LNCAP (cell line): ENCODE results near the gene AP2B1.

Experiments
- TF ChIP-seq, protein P1 (sequence below): fragments of 450-650 bp; IDR thresholded peaks from 2 replicates; pipeline ENCODE4 v1.5.1; 2017; ENCODE audit warnings: mild to moderate bottlenecking

Gene AP2B1

DNA sequence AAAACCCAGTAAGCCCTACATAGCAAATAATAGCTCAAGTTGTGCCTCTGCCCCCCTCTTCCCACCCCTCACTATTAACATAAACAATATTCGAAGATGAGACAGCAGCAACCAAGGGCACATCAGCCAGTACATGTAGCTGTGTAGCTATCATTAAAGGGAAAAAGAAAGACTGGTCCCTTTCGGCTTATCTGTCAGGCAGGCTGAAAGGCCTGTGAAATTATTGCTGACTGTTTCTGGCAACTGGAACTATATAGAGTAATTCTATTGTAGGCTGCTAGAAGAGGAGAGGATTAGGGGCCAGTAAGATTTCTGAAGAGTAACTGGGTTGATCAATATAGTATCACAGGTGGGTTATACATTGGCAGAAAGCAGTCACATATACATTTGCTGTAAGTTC lies 107.8 kb downstream of the AP2B1 start:
- TF ChIP-seq, protein P1, sequence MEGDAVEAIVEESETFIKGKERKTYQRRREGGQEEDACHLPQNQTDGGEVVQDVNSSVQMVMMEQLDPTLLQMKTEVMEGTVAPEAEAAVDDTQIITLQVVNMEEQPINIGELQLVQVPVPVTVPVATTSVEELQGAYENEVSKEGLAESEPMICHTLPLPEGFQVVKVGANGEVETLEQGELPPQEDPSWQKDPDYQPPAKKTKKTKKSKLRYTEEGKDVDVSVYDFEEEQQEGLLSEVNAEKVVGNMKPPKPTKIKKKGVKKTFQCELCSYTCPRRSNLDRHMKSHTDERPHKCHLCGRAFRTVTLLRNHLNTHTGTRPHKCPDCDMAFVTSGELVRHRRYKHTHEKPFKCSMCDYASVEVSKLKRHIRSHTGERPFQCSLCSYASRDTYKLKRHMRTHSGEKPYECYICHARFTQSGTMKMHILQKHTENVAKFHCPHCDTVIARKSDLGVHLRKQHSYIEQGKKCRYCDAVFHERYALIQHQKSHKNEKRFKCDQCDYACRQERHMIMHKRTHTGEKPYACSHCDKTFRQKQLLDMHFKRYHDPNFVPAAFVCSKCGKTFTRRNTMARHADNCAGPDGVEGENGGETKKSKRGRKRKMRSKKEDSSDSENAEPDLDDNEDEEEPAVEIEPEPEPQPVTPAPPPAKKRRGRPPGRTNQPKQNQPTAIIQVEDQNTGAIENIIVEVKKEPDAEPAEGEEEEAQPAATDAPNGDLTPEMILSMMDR: no peak

DNA sequence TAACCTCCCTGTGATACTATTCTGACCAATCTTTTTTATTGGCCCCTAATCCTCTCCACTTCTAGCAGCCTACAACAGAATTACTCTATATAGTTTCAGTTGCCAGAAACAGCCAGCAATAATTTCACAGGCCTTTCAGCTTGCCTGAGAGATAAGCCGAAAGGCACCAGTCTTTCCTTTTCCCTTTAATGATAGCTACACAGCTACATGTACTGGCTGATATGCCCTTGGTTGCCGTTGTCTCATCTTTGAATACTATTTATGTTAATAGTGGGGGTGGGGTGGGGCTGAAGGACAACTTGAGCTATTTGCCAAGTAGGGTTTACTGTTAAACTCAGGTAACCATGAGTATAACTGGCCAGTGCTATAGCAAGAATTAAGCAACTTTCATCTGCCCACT lies 108.5 kb downstream of the AP2B1 start:
- TF ChIP-seq, protein P1: no peak

DNA sequence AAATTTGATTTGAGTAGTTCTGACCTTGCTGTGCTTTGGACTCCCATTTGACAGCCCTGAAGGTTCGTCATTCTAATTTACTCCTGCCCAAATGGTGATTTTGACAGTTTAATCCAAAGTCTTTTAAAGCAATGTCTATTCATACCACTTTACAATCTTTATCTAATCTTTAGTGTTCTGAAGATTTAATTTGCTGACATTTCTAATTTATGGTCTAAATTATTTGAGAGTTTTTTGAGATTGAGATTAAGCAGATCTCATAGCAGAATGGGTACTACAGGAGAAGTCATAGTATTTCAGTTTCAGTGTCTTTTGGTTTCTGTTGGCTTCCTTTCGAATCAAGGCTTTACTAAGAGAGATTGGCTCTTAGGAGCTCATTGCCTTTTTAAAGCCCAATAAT lies 111.7 kb downstream of the AP2B1 start:
- TF ChIP-seq, protein P1: no peak

DNA sequence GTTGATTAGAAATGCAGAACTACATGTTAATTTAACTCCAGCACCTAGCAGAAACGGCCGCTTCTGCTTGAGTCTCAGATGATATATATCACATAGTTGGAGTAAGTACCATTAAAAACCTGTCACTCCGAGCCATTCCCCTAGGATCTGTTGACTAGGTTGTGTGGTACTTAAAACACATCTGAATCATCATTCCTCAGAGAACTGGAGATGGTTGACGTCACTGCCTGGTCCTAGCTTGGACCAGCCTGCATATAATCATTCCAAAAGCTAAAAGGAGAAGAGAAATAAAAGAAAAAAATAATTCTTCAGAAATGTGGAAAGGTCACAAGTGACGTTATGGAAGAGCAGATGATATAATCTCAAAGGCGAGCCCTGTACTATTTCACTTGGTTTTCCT lies 113.0 kb downstream of the AP2B1 start:
- TF ChIP-seq, protein P1: no peak

DNA sequence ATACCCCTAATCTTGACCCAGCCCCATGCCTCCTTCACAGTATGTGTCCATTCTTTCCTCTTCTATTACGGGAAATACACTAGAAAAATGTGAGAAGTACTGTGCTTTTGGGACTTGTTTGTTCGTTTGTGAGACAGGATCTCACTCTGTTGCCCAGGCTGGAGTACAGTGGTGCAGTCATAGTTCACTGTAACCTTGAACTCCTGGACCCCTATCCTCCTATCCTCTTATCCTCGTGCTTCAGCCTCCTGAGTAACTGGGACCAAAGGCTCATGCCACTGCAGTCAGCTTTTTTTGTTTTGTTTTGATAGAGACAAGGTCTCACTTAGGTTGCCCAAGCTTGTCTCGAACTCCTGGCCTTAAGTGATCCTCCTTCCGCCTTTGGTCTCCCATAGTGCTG lies 114.4 kb downstream of the AP2B1 start:
- TF ChIP-seq, protein P1: no peak

GRCh38 chr17:35705230-35705629 lies 118.1 kb downstream of the AP2B1 start:
- TF ChIP-seq, protein P1: no peak

- TF ChIP-seq, protein P1: no peak
Observed at GRCh38 chr17:35705705-35706104, 118.6 kb downstream of the AP2B1 start.

GRCh38 chr17:35708149-35708548 lies 121.0 kb downstream of the AP2B1 start:
- TF ChIP-seq, protein P1: no peak
